Right cardiac atrium (tissue), 5 donors: ENCODE results near the gene RIPOR3. TPM values are rescaled to one million over a fixed set of nuclear protein-coding genes. Genes with fewer than 3 reads are reported as not detected.

Experiments
- ATAC-seq, 2 donors: fragments of 200-7000 bp; cut with Tn5 transposase; one replicate each; pipeline versions ENCODE4 v1.8.0 to v1.9.1; 2020; ENCODE audit warnings: moderate library complexity in 2 of 2, mild to moderate bottlenecking in 1 of 2
- DNase-seq, 3 donors: peaks; one replicate each; pipeline ENCODE4 v3.0.0-alpha.2; 2020
- H3K27ac ChIP-seq: one replicate; pipeline ENCODE4 v1.5.1; 2013; ENCODE audit warnings: mild to moderate bottlenecking, low read length, control low read depth, moderate library complexity
- H3K27me3 ChIP-seq: one replicate; pipeline ENCODE4 v1.6.1; 2013; ENCODE audit not compliant: control insufficient read depth, insufficient read depth
- H3K4me1 ChIP-seq: one replicate; pipeline ENCODE4 v1.6.1; 2013; ENCODE audit warnings: low read length; ENCODE audit not compliant: control insufficient read depth, insufficient read depth
- H3K4me3 ChIP-seq: one replicate; pipeline ENCODE4 v1.5.1; 2013; ENCODE audit warnings: low read length, control low read depth
- H3K9me3 ChIP-seq: one replicate; pipeline ENCODE4 v1.6.1; 2013; ENCODE audit warnings: low read length; ENCODE audit not compliant: control insufficient read depth
- WGBS: extraction: QIAGEN DNeasy Blood & Tissue Kit; methylation state at CpG from one replicate; pipeline ENCODE4 v1.1.7; 2013; 5-methylcytosine and 5-hydroxymethylcytosine counted together
- intact Hi-C, 4 donors: fragments of 100-400 bp; cut with DNase I; formaldehyde crosslinking; loops; one replicate each; pipeline versions ENCODE4 v1.11.0 to v1.14.0; 2022 to 2023
- polyA plus RNA-seq: library from polyadenylated mRNA; stranded (reverse); fragments of 200-250 nt; gene quantifications from one replicate; pipeline ENCODE4 v1.2.3, GENCODE V29; 2013
- total RNA-seq, 4 donors: library from RNA; stranded (reverse); fragmentation: NEBNext Ultra II Directional; extraction: Animal tissue kit (Norgen Biotek cat#: 25700); gene quantifications; one replicate each; pipeline ENCODE4 v1.2.1, GENCODE V29; 2021
- donor health status: healthy with polysubstance abuse.
- donor health status: DM: no; HTN: yes; CAD: no.
- donor health status: DM: no; HTN: no; CAD: no.
- donor health status: DM: no; HTN: yes; CAD: no; lungs with severe emphysema.
- donor health status: DM: yes; HTN: yes; CAD: no.

RIPOR3 gene
- total and polyA plus RNA-seq, 5 donors: 2.1 to 12.9 (median 3.5) TPM

GRCh38 chr20:50583442-50584150, 107.7 kb downstream of the RIPOR3 start:
- intact Hi-C loops: loop anchor here in 2 of 4 donors (5.0 to 10.0 kb wide), 2 partner anchors 71 to 109 kb away; partner anchors contain the start of gene PTPN1 (in 1 of the 2)
- H3K27ac ChIP-seq: no peak overlapping the region
- H3K4me3 ChIP-seq: no peak overlapping the region
- DNase-seq: peak in 1 of 3 donors; percentile 6
- H3K9me3 ChIP-seq: no peaks in the 10 kb centered on the region
- no peaks in the 10 kb centered on the region for H3K27me3 ChIP-seq
- no peaks in the 10 kb centered on the region for H3K4me1 ChIP-seq
- WGBS: 90% methylated on average over 15 of the region's 15 CpGs
- no peak for ATAC-seq

- no peak for ATAC-seq
- no peak overlapping the region for H3K27ac ChIP-seq
- intact Hi-C loops: loop anchor here in 2 of 4 donors (5.0 to 10.0 kb wide), 2 partner anchors 70 to 108 kb away; partner anchors contain the start of gene PTPN1 (in 1 of the 2)
- no peaks in the 10 kb centered on the region for H3K27me3 ChIP-seq
- peak in 1 of 3 donors; percentile 54 for DNase-seq
- no peak overlapping the region for H3K4me3 ChIP-seq
- no peaks in the 10 kb centered on the region for H3K4me1 ChIP-seq
- WGBS: 93% methylated on average over 26 of the region's 26 CpGs
- no peaks in the 10 kb centered on the region for H3K9me3 ChIP-seq
Observed at GRCh38 chr20:50582591-50583234, 108.6 kb downstream of the RIPOR3 start.

GRCh38 chr20:50582092-50582491, 109.2 kb downstream of the RIPOR3 start:
- intact Hi-C loops: loop anchor here in 2 of 4 donors (5.0 to 10.0 kb wide), 2 partner anchors 70 to 107 kb away; partner anchors contain the start of gene PTPN1 (in 1 of the 2)
- no peak overlapping the region for H3K4me3 ChIP-seq
- H3K9me3 ChIP-seq: no peaks in the 10 kb centered on the region
- ATAC-seq: no peak
- no peak overlapping the region for H3K27ac ChIP-seq
- H3K4me1 ChIP-seq: no peaks in the 10 kb centered on the region
- H3K27me3 ChIP-seq: no peaks in the 10 kb centered on the region
- DNase-seq: peak in 1 of 3 donors; percentile 39
- 76% methylated on average over 6 of the region's 6 CpGs for WGBS

GRCh38 chr20:50580842-50581544, 110.3 kb downstream of the RIPOR3 start:
- no peak for DNase-seq
- no peak overlapping the region for H3K4me3 ChIP-seq
- WGBS: 89% methylated on average over 21 of the region's 21 CpGs
- H3K27me3 ChIP-seq: no peaks in the 10 kb centered on the region
- intact Hi-C loops: loop anchor here in 2 of 4 donors (5.0 to 10.0 kb wide), 2 partner anchors 69 to 106 kb away; partner anchors contain the start of gene PTPN1 (in 1 of the 2)
- no peak overlapping the region for H3K27ac ChIP-seq
- ATAC-seq: no peak
- H3K9me3 ChIP-seq: no peaks in the 10 kb centered on the region
- H3K4me1 ChIP-seq: no peaks in the 10 kb centered on the region

GRCh38 chr20:50580016-50580747, 111.2 kb downstream of the RIPOR3 start:
- no peaks in the 10 kb centered on the region for H3K9me3 ChIP-seq
- ATAC-seq (peak; percentile 55 to 64), DNase-seq (peak; percentile 69 to 88 (median 87))
- intact Hi-C loops: loop anchor here in 2 of 4 donors (5.0 to 10.0 kb wide), 2 partner anchors 68 to 105 kb away; partner anchors contain the start of gene PTPN1 (in 1 of the 2)
- H3K4me1 ChIP-seq: no peaks in the 10 kb centered on the region
- 46% methylated on average over 17 of the region's 17 CpGs for WGBS
- H3K27me3 ChIP-seq: no peaks in the 10 kb centered on the region
- no peak overlapping the region for H3K27ac ChIP-seq
- H3K4me3 ChIP-seq: no peak overlapping the region

GRCh38 chr20:50579511-50579910, 111.8 kb downstream of the RIPOR3 start:
- ATAC-seq: no peak
- H3K27ac ChIP-seq: no peak overlapping the region
- H3K4me1 ChIP-seq: no peaks in the 10 kb centered on the region
- no peaks in the 10 kb centered on the region for H3K9me3 ChIP-seq
- DNase-seq: no peak
- H3K27me3 ChIP-seq: no peaks in the 10 kb centered on the region
- intact Hi-C loops: loop anchor here (5.0 to 10.0 kb wide), 6 partner anchors 65 to 392 kb away; partner anchors contain the start of gene PTPN1 (in 1 of the 4)
- 80% methylated on average over 10 of the region's 10 CpGs for WGBS
- H3K4me3 ChIP-seq: no peak overlapping the region

- Histone ChIP-seq H3K4me3 (no peak overlapping the region), H3K9me3 (no peaks in the 10 kb centered on the region), H3K27ac (no peak overlapping the region), H3K27me3 (no peaks in the 10 kb centered on the region), H3K4me1 (no peaks in the 10 kb centered on the region)
- ATAC-seq (no peak), DNase-seq (no peak)
- intact Hi-C loops: loop anchor here (5.0 to 10.0 kb wide), 6 partner anchors 64 to 391 kb away; partner anchors contain the start of gene PTPN1 (in 1 of the 4)
- 74% methylated on average over 5 of the region's 5 CpGs for WGBS
Observed at GRCh38 chr20:50578778-50579165, 112.6 kb downstream of the RIPOR3 start.

GRCh38 chr20:50578061-50578777, 113.1 kb downstream of the RIPOR3 start:
- H3K4me1 ChIP-seq: peaks cover 3% of the 10 kb centered on the region
- intact Hi-C loops: loop anchor here (5.0 to 10.0 kb wide), 6 partner anchors 63 to 391 kb away; partner anchors contain the start of gene PTPN1 (in 1 of the 4)
- no peaks in the 10 kb centered on the region for H3K27me3 ChIP-seq
- ATAC-seq (no peak), DNase-seq (no peak)
- H3K9me3 ChIP-seq: no peaks in the 10 kb centered on the region
- H3K4me3 ChIP-seq: no peak overlapping the region
- 89% methylated on average over 14 of the region's 14 CpGs for WGBS
- H3K27ac ChIP-seq: no peak overlapping the region

- peak; percentile 59 to 73 for ATAC-seq
- Histone ChIP-seq H3K27ac (peak overlapping the region; percentile 58), H3K9me3 (no peaks in the 10 kb centered on the region), H3K27me3 (no peaks in the 10 kb centered on the region), H3K4me1 (peaks cover 12% of the 10 kb centered on the region), H3K4me3 (no peak overlapping the region)
- peak; percentile 63 to 89 (median 86) for DNase-seq
- intact Hi-C loops: loop anchor here (5.0 to 10.0 kb wide), 6 partner anchors 63 to 390 kb away; partner anchors contain the start of gene PTPN1 (in 1 of the 4)
- WGBS: 75% methylated on average over 17 of the region's 17 CpGs
Observed at GRCh38 chr20:50577175-50578018, 113.9 kb downstream of the RIPOR3 start.
